ENCODE data around the gene SDC3. TPM values are rescaled to one million over a fixed set of nuclear protein-coding genes. Genes with fewer than 3 reads are reported as not detected.
A peak's percentile ranks its signal among the peaks of the same experiment; 100 is the strongest.

The SDC3 gene
- total RNA-seq, 1 donor from 2014 or later, result 2.4 TPM

DNA sequence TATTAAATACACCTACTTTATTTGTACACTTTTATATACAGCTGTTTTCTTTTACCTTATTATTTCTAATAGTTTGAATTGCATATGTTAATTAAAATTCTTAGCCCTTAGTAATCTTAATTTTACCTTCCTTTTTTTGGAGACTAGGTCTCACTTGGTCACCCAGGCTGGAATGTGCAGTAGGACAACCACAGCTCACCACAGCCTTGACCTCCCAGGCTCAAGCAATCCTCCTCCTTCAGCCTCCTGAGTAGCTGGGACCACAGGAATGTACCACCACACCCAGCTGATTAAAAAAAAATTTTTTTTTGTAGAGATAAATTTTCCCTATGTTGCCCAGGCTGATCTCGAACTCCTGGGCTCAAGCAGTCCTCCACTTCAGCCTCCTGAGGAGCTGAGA, 15.0 kb upstream of the SDC3 start:
- no peaks in the 10 kb centered on the region for H3K36me3 ChIP-seq (ENCODE audit: control insufficient read depth, insufficient read depth, low read length)

GRCh38 chr1:30920827-30921226, 12.3 kb upstream of the SDC3 start:
- no peaks in the 10 kb centered on the region for H3K36me3 ChIP-seq (ENCODE audit: control insufficient read depth, insufficient read depth, low read length)
- H3K27me3 ChIP-seq (ENCODE audit: control insufficient read depth, insufficient read depth, low read length), result no peaks in the 10 kb centered on the region
- DNase-seq (ENCODE audit: low read depth) (peak; percentile 71), FAIRE-seq (no peak)
- no peak overlapping the region for H3K4me3 ChIP-seq (ENCODE audit: low read depth, low read length)
- TF ChIP-seq CTCF (IDR thresholded peaks at IDR 0.05; ENCODE audit: insufficient read depth, low read length, severe bottlenecking), result no peak

More for the DNA sequence above, 15.0 kb upstream of the SDC3 start:
- Histone ChIP-seq H3K4me3 (ENCODE audit: low read depth, low read length) (no peak overlapping the region), H3K27me3 (ENCODE audit: control insufficient read depth, insufficient read depth, low read length) (no peaks in the 10 kb centered on the region)
- TF ChIP-seq CTCF (IDR thresholded peaks at IDR 0.05; ENCODE audit: insufficient read depth, low read length, severe bottlenecking), result no peak
- DNase-seq (ENCODE audit: low read depth) (no peak), FAIRE-seq (no peak)

DNA sequence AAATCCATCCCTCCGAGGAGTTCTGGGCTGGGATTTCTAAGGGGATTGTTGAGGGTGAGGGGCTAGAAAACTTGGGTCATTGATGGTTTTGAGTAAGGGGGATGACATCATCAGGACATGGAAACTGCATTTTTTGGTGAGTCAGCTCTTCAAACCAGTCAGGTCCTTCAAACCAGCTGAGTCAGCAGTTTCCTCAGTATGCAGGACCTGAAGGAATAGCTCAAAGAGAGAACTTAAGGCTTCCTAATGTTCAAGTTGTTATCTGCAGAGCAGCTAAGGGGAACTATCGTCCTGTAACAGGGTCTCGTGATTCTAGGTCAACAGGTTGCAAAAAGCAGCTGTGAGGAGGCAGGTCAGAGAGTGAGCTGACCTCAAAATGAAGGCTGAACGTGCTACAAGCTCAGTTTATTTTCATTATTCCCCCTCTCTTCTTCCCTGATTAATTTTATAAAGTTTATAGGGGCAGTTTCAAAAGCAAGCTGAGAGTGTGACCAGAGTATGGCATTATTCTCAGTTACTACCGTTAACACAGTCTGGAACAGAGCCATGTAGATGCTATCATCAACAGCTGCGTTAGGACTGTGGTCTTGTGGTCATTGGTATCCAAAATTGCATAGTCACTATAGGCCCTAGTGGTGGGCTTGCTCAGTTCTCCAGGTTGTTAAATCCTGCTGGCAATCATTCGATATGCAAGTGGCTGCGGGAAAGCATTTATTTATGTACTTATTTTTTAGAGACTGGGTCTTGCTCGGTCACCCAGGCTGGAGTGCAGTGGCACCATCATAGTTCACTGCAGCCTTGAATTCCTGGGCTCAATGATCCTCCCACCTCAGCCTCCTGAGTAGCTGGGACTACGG, 10.7 kb upstream of the SDC3 start:
- no peak for TF ChIP-seq CTCF (IDR thresholded peaks at IDR 0.05; ENCODE audit: insufficient read depth, low read length, severe bottlenecking)
- H3K36me3 ChIP-seq (ENCODE audit: control insufficient read depth, insufficient read depth, low read length), result no peaks in the 10 kb centered on the region
- H3K27me3 ChIP-seq (ENCODE audit: control insufficient read depth, insufficient read depth, low read length), result no peaks in the 10 kb centered on the region
- FAIRE-seq (no peak), DNase-seq (ENCODE audit: low read depth) (peak; percentile 77)
- no peak overlapping the region for H3K4me3 ChIP-seq (ENCODE audit: low read depth, low read length)

DNA sequence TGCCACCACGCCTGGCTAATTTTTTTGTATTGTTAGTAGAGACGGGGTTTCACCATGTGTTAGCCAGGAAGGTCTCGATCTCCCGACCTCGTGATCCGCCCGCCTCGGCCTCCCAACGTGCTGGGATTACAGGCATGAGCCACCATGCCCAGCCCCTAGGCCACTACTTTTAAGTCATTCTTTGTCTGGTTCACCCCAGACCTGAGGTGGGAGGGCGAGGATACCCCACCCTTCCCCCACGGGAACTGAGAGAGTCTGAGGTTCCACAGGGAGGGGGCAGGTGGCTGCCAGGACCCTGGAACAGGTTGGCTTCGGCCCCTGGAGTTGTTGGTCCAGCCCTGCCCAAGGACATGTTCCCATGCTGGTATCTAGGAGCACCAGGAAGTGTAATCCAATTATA, 7.7 kb upstream of the SDC3 start:
- Histone ChIP-seq H3K36me3 (ENCODE audit: control insufficient read depth, insufficient read depth, low read length) (no peaks in the 10 kb centered on the region), H3K27me3 (ENCODE audit: control insufficient read depth, insufficient read depth, low read length) (no peaks in the 10 kb centered on the region), H3K4me3 (ENCODE audit: low read depth, low read length) (no peak overlapping the region)
- DNase-seq (ENCODE audit: low read depth) (no peak), FAIRE-seq (no peak)
- TF ChIP-seq CTCF (IDR thresholded peaks at IDR 0.05; ENCODE audit: insufficient read depth, low read length, severe bottlenecking), result no peak

DNA sequence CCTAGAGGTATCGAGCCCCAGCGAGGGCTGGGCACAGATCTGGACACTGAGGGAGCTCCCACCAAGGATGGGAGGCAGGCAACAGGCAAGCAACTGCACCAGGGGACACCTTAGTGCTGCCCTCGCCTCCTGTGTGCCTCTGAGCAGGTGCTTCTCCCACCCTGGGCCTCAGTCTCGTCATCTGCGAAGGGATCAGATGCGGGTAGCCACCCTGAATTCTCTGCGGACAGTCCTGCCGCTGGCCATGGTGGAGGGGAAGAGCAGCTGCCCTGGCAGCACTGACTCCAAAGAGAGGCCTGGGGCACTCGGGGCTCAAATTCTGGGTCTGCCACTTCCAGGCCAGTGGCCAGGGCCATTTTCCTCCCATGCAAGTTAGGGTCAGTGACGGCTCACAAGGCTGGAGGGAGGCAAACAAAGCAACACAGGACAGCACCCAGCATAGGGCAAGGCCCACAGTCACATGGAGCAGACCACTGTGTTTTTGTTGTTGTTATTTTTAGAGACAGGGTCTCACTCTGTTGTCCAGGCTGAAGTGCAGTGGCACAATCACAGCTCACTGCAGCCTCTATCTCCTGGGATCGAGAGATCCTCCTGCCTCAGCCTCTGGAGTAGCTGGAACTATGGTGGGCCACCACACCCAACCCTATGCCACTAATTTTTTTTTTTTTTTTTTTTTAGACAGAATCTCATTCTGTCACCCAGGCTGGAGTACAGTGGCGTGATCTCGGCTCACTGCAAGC, 7.1 kb upstream of the SDC3 start:
- H3K36me3 ChIP-seq (ENCODE audit: control insufficient read depth, insufficient read depth, low read length), result no peaks in the 10 kb centered on the region
- DNase-seq (ENCODE audit: low read depth), result no peak
- FAIRE-seq, result no peak

More for the DNA sequence above, 7.1 kb upstream of the SDC3 start:
- H3K4me3 ChIP-seq (ENCODE audit: low read depth, low read length), result no peak overlapping the region
- TF ChIP-seq CTCF (IDR thresholded peaks at IDR 0.05; ENCODE audit: insufficient read depth, low read length, severe bottlenecking), result no peak
- no peaks in the 10 kb centered on the region for H3K27me3 ChIP-seq (ENCODE audit: control insufficient read depth, insufficient read depth, low read length)

All from bronchial epithelial cell (primary cell).